Fibroblast of skin of right quadriceps (primary cell): ENCODE measurements around the gene HDAC10.
"Not testable (repeated sequence)": the region's sequence is repeated elsewhere in the genome, so short reads cannot be mapped to it uniquely, and the experiment has no call there.

ENCODE experiments used
- DNase-seq: peaks from one replicate; pipeline ENCODE4 v3.0.0-alpha.2; 2013

Gene HDAC10

GRCh38 chr22:50284479-50284878, 33.4 kb upstream of the HDAC10 start:
- DNase-seq, result no peak

GRCh38 chr22:50283821-50284220, 32.8 kb upstream of the HDAC10 start:
- no peak for DNase-seq

GRCh38 chr22:50282361-50283155, 31.5 kb upstream of the HDAC10 start:
- peak; percentile 67 for DNase-seq

- no peak for DNase-seq
These were observed 30.9 kb upstream of the HDAC10 start for GRCh38 chr22:50281957-50282356.

- no peak for DNase-seq
These were observed 30.3 kb upstream of the HDAC10 start for GRCh38 chr22:50281384-50281760.

- DNase-seq, result no peak
These were observed 29.8 kb upstream of the HDAC10 start for GRCh38 chr22:50280708-50281383.

GRCh38 chr22:50280022-50280707, 29.1 kb upstream of the HDAC10 start:
- no peak for DNase-seq

- DNase-seq, result no peak
These were observed 28.0 kb upstream of the HDAC10 start for GRCh38 chr22:50278956-50279619.

GRCh38 chr22:50278461-50278860, 27.4 kb upstream of the HDAC10 start:
- DNase-seq, result no peak

- DNase-seq, result no peak
These were observed 26.7 kb upstream of the HDAC10 start for GRCh38 chr22:50277761-50278160.

GRCh38 chr22:50276143-50276542, 25.1 kb upstream of the HDAC10 start:
- DNase-seq, result peak; percentile 44

GRCh38 chr22:50275181-50276055, 24.4 kb upstream of the HDAC10 start:
- DNase-seq, result no peak

- DNase-seq, result no peak
These were observed 23.7 kb upstream of the HDAC10 start for GRCh38 chr22:50274771-50275170.

- DNase-seq, result peak; percentile 58
These were observed 23.2 kb upstream of the HDAC10 start for GRCh38 chr22:50274311-50274710.

GRCh38 chr22:50273781-50274180, 22.7 kb upstream of the HDAC10 start:
- not testable (repeated sequence) for DNase-seq

- not testable (repeated sequence) for DNase-seq
These were observed 22.3 kb upstream of the HDAC10 start for GRCh38 chr22:50273352-50273751.

- DNase-seq, result no peak
These were observed 21.2 kb upstream of the HDAC10 start for GRCh38 chr22:50272044-50272802.

GRCh38 chr22:50271519-50271970, 20.5 kb upstream of the HDAC10 start:
- DNase-seq, result peak; percentile 55

GRCh38 chr22:50270666-50271394, 19.8 kb upstream of the HDAC10 start:
- DNase-seq, result peak; percentile 41

- peak; percentile 48 for DNase-seq
These were observed 19.1 kb upstream of the HDAC10 start, which contains the start of gene MAPK11 for GRCh38 chr22:50269970-50270665. Gene MAPK11 (minus strand): TSS chr22:50270380. CDS start chr22:50270292, 88 bp downstream.
